ENCODE results near the gene ZC3H18.

ZC3H18 gene

DNA sequence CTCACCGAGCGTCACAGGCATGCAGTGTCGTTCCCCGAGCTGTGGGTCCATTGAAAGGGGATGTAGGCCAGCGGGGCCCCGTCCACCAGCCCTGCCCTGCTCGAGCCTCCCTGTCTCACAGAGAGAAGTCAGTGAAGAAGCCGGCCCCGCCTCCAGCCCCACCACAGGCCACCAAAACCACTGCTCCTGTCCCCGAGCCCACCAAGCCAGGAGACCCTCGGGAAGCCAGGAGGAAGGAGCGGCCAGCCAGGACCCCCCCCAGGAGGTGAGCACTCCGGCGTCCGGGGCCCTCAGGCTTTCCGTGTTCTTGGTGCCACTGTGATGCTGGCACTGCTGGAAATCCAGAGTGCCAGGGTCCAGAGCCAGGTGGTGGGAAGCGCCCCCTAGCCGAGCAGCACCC lies 54.3 kb downstream of the ZC3H18 start:
- DNase-seq (no peak), ATAC-seq (replicated peaks) (no peak)
- Mint-ChIP-seq H3K27ac (peak overlapping the region in 1 of 2 donors; percentile 91), H3K4me3 (no peak overlapping the region), H3K9me3 (no peaks in the 10 kb centered on the region), H3K27me3 (no peaks in the 10 kb centered on the region), H3K36me3 (ENCODE audit: insufficient read depth) (peaks cover 82% of the 10 kb centered on the region), H3K4me1 (ENCODE audit: low read depth in 2 of 2) (peaks cover 18 to 23% of the 10 kb centered on the region in 2 donors)

DNA sequence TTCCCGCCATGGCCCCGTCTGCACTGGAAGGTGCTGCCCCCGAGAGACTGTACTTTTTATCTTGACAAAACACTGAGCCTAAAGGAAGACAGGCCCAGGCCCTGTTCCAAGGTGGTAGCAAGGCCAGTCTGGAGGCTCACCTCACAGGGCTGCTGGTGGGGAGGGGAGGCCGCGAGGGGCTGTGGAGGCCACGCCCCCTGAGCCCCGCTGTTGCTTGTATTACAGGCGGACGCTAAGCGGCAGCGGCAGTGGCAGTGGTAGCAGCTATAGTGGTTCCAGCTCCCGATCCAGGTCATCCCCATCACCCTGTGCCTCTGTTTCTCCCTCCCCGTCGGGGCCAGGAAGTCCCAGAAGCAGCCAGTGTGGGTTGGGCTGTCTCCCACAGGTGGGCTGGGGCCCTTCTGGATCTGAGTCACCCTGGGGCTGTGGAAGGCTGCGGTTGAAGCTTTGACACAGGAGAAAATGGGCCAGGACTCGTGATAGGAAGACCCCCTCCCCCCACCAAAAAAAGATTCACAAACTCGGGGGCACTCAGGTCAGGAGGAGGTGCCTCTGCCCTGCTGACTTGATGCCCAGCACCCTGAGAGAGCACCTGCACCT lies 54.9 kb downstream of the ZC3H18 start:
- Mint-ChIP-seq H3K27ac (peak overlapping the region in 1 of 2 donors; percentile 91), H3K4me3 (no peak overlapping the region), H3K4me1 (ENCODE audit: low read depth in 2 of 2) (peaks cover 12 to 17% of the 10 kb centered on the region in 2 donors), H3K27me3 (no peaks in the 10 kb centered on the region), H3K36me3 (ENCODE audit: insufficient read depth) (peaks cover 82% of the 10 kb centered on the region), H3K9me3 (no peaks in the 10 kb centered on the region)
- ATAC-seq (replicated peaks) (no peak), DNase-seq (no peak)

DNA sequence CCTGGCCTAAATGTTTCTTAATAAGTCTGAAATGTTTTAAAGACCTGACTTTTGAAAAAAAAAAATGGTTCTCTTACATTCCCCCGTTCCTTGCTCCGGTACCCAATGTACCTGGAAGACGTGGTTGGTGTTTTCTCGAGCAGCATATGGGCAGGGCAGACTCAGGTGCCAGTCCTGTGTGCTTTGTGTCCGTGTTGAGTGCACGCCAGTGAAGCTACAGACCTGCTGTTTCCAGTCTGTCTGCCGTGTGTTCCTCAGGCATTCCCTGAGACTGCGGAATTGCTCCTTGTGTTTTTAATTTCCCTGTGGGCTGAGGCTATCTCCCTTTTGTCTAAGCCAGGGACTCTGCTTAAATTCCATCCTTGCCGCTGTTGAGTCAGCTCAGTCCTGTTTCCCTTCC lies 56.4 kb downstream of the ZC3H18 start:
- Mint-ChIP-seq H3K36me3 (ENCODE audit: insufficient read depth) (peaks cover 76% of the 10 kb centered on the region), H3K4me1 (ENCODE audit: low read depth in 2 of 2) (peaks cover under 1 to 10% of the 10 kb centered on the region in 2 donors), H3K4me3 (no peak overlapping the region), H3K27ac (peak overlapping the region in 1 of 2 donors; percentile 75), H3K9me3 (no peaks in the 10 kb centered on the region), H3K27me3 (no peaks in the 10 kb centered on the region)
- ATAC-seq (replicated peaks), result no peak
- no peak for DNase-seq

DNA sequence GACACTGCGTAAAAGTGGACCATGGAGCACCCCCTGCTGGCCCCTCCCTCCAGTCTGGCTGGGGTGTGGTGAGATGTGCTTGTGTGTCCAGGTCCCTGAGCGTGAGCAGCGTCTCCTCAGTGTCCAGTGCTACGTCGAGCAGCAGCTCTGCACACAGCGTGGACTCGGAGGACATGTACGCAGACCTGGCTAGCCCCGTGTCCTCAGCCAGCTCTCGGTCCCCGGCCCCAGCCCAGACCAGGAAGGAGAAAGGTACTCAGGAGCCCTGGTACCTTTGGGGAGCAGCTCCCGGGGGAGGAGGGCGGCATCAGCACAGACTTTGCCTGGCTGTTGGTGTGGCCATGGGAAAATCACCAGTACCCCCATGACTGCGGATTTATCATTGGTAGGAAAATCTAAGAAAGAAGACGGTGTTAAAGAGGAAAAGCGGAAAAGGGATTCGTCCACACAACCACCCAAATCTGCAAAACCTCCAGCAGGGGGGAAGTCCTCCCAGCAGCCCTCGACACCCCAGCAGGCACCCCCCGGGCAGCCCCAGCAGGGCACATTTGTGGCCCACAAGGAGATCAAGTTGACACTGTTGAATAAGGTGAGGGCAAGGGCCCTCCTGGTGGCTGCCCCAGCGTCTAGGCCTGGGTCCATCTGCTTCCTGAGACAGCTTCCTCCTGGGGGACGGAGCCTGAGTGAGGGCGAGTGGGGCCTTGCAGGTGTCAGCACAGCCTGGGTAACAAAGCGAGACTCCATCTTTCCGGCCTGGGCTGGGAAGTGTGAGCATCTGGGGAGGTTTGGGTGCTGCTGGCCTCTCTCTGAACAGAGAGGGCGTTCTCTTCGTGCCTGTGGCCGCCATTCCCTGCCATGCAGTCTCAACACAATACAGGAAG lies 57.6 kb downstream of the ZC3H18 start:
- no peaks in the 10 kb centered on the region for H3K27me3 Mint-ChIP-seq
- H3K4me3 Mint-ChIP-seq, result no peak overlapping the region
- H3K4me1 Mint-ChIP-seq (ENCODE audit: low read depth in 2 of 2), result peaks cover 0 to 11% of the 10 kb centered on the region in 2 donors
- DNase-seq (no peak), ATAC-seq (replicated peaks) (no peak)
- H3K27ac Mint-ChIP-seq, result peak overlapping the region in 1 of 2 donors; percentile 75
- H3K36me3 Mint-ChIP-seq (ENCODE audit: insufficient read depth), result peaks cover 76% of the 10 kb centered on the region
- H3K9me3 Mint-ChIP-seq, result no peaks in the 10 kb centered on the region

DNA sequence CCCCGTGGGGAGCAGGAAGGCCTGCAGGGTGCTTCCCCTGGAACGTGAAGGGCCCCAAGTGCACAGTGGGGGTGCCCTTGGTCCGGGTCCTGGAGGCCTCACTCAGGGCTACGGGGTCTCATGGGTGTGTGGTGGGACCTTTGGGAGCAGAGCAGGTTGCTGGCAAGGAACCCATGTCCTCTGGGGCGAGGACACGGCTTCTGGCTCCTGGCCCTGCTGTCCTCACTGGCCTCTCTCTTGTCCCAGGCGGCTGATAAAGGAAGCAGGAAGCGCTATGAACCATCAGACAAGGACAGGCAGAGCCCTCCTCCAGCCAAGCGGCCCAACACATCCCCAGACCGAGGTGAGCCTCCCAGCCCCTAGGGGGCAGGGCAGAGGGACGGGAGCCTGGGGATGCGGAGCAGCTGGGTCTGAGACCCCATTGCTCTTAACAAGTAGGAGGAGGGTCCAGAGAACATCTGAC lies 58.3 kb downstream of the ZC3H18 start:
- Mint-ChIP-seq H3K9me3 (no peaks in the 10 kb centered on the region), H3K27ac (peak overlapping the region in 1 of 2 donors; percentile 60), H3K27me3 (no peaks in the 10 kb centered on the region), H3K36me3 (ENCODE audit: insufficient read depth) (peaks cover 79% of the 10 kb centered on the region), H3K4me3 (no peak overlapping the region), H3K4me1 (ENCODE audit: low read depth in 2 of 2) (peaks cover 0 to 6% of the 10 kb centered on the region in 2 donors)
- ATAC-seq (replicated peaks) (no peak), DNase-seq (no peak)

DNA sequence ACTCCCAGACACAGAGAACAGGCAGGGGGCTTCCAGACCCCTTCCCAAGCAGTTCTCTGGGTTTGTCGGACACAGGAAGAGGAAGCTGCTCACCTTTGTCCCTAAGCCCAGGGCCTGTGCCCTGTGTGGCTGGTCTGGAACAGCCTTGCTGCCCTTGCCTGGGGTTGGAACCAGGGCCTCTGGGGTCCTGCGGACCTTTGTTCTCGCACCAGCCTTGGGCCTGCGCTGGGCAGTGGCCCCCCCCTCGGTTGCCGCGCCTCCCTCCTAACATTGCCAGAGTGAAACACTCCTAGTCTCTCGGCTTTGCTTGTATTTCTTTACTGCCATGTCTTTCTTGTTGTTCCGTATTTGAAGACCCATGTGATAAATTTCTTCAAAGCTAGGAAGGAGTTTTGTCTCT lies 59.6 kb downstream of the ZC3H18 start:
- peak overlapping the region in 1 of 2 donors; percentile 38 for H3K27ac Mint-ChIP-seq

DNA sequence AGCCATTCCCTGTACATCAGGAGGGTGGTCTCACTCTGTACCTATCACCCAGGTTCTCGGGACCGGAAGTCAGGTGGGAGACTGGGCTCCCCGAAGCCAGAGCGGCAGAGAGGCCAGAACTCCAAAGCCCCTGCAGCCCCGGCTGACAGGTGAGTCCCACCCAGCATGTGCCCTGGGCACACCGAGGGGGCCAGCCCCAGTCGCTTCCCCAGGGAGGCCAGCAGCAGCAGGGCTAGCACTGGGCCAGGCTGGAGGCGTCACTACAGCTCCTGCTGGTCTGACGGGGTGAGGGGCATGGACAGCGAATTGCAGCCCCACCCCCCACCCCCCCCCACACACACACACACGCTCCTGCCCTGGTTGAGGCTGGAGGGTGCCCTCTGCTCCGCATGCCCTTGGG lies 60.2 kb downstream of the ZC3H18 start:
- H3K4me3 Mint-ChIP-seq, result no peak overlapping the region
- no peaks in the 10 kb centered on the region for H3K27me3 Mint-ChIP-seq
- H3K9me3 Mint-ChIP-seq, result no peaks in the 10 kb centered on the region
- peaks cover 80% of the 10 kb centered on the region for H3K36me3 Mint-ChIP-seq (ENCODE audit: insufficient read depth)
- H3K27ac Mint-ChIP-seq, result peak overlapping the region in 1 of 2 donors; percentile 38
- H3K4me1 Mint-ChIP-seq (ENCODE audit: low read depth in 2 of 2), result peaks cover 4 to 9% of the 10 kb centered on the region in 2 donors
- ATAC-seq (replicated peaks) (no peak), DNase-seq (no peak)

More for the DNA sequence above, 59.6 kb downstream of the ZC3H18 start:
- no peak for DNase-seq
- Mint-ChIP-seq H3K9me3 (no peaks in the 10 kb centered on the region), H3K4me3 (no peak overlapping the region), H3K4me1 (ENCODE audit: low read depth in 2 of 2) (peaks cover 0 to 6% of the 10 kb centered on the region in 2 donors), H3K36me3 (ENCODE audit: insufficient read depth) (peaks cover 80% of the 10 kb centered on the region), H3K27me3 (no peaks in the 10 kb centered on the region)
- ATAC-seq (replicated peaks), result no peak

DNA sequence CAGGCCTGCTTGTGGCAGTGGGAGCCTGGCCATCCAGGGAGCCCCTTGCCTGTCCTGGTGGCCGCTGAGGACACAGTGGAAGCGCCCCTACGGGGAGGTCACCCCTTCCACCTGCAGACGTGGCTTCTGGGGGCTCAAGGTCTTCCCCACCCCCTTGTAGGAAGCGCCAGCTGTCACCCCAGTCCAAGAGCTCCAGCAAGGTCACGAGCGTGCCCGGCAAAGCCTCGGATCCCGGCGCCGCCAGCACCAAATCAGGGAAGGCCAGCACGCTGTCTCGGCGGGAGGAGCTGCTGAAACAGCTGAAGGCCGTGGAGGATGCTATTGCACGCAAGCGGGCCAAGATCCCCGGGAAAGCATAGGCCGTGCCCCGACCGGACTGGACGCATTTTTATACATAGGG lies 60.7 kb downstream of the ZC3H18 start:
- DNase-seq, result no peak
- no peak overlapping the region for H3K4me3 Mint-ChIP-seq
- peaks cover 6 to 13% of the 10 kb centered on the region in 2 donors for H3K4me1 Mint-ChIP-seq (ENCODE audit: low read depth in 2 of 2)
- H3K27ac Mint-ChIP-seq, result peak overlapping the region in 1 of 2 donors; percentile 38
- peaks cover 80% of the 10 kb centered on the region for H3K36me3 Mint-ChIP-seq (ENCODE audit: insufficient read depth)
- ATAC-seq (replicated peaks), result no peak
- no peaks in the 10 kb centered on the region for H3K27me3 Mint-ChIP-seq
- H3K9me3 Mint-ChIP-seq, result no peaks in the 10 kb centered on the region

DNA sequence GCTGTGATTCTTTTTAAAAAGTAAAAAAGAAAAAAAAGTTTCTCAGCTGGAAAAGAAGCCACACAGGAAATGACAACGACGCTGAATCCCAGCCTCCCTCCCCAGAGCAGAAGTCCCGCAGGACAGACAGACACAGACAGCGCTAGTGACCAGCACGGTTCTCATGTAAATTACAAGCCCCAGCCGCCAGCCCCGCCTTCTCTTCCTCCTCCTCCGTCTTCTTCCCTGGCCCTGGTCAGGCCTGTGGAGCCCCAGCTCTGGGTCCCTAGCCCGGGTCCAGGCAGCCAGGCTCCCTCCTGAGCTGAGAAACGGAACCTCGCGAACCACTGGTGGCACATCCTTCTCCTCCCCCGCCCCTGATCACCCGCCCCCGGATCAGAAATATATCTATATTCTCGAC lies 61.2 kb downstream of the ZC3H18 start:
- Mint-ChIP-seq H3K27ac (peak overlapping the region in 1 of 2 donors; percentile 38), H3K4me1 (ENCODE audit: low read depth in 2 of 2) (peaks cover 10 to 17% of the 10 kb centered on the region in 2 donors), H3K9me3 (no peaks in the 10 kb centered on the region), H3K27me3 (no peaks in the 10 kb centered on the region), H3K4me3 (no peak overlapping the region), H3K36me3 (ENCODE audit: insufficient read depth) (peaks cover 80% of the 10 kb centered on the region)
- no peak for ATAC-seq (replicated peaks)
- DNase-seq, result no peak

DNA sequence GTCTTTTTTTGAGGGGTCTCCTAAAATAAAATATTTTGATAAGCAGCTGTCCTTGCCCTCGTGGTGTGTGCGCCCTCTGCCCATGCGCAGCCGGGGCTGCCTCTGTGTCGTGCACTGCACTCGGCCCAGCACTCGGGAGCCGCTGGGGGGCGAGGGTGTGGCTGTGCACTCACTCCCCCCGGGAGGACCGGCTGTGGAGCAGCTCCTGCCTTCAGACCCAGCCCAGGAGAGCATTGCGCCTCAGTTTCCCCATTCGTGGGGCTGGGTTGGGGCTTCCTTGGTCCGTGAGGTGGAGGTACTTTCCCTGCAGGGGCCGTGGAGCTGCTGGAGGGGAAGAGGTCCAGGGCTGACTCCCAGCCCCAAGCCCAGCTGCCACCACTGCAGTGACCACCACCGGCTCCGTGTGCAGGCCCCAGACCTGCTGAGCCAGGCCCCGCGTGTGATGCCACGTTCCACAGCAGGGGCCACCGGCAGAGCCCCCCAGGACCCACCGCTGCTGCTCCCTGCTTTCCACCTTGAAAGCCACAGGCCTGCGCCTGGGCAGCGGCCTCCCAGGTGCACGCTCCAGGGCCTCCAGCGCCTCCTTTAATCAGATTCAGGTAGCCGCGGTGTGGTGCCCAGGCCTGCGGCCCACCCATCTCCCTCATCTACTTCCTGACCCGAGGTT lies 61.9 kb downstream of the ZC3H18 start:
- DNase-seq, result no peak
- no peak overlapping the region for H3K4me3 Mint-ChIP-seq
- peaks cover 11 to 18% of the 10 kb centered on the region in 2 donors for H3K4me1 Mint-ChIP-seq (ENCODE audit: low read depth in 2 of 2)
- H3K27ac Mint-ChIP-seq, result peak overlapping the region; percentile 71 to 78
- ATAC-seq (replicated peaks), result no peak
- peaks cover 77% of the 10 kb centered on the region for H3K36me3 Mint-ChIP-seq (ENCODE audit: insufficient read depth)
- H3K9me3 Mint-ChIP-seq, result peaks cover 0 to under 1% of the 10 kb centered on the region in 2 donors
- H3K27me3 Mint-ChIP-seq, result no peaks in the 10 kb centered on the region

DNA sequence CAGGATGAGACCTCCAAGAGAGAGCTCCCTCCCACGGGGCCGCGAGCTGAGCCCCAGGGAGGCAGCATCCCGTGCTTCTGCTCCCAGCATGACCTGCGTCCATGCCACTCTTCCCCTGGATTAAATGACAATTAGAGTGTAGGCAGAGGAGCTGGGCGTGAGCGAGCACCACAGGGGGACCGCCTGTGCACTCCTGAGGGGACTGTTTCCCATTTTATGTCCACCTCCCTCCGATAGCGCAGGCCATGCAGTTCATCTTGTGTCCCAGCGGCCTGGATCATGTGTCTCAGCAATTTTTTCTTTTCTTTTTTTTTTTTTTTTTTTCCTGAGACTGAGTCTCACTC lies 62.4 kb downstream of the ZC3H18 start:
- Mint-ChIP-seq H3K4me3 (peak overlapping the region in 1 of 2 donors; percentile 87), H3K27me3 (no peaks in the 10 kb centered on the region), H3K36me3 (ENCODE audit: insufficient read depth) (peaks cover 80% of the 10 kb centered on the region), H3K27ac (peak overlapping the region; percentile 71 to 78), H3K9me3 (peaks cover 0 to 3% of the 10 kb centered on the region in 2 donors), H3K4me1 (ENCODE audit: low read depth in 2 of 2) (peaks cover 16 to 22% of the 10 kb centered on the region in 2 donors)
- ATAC-seq (replicated peaks) (no peak), DNase-seq (no peak)

DNA sequence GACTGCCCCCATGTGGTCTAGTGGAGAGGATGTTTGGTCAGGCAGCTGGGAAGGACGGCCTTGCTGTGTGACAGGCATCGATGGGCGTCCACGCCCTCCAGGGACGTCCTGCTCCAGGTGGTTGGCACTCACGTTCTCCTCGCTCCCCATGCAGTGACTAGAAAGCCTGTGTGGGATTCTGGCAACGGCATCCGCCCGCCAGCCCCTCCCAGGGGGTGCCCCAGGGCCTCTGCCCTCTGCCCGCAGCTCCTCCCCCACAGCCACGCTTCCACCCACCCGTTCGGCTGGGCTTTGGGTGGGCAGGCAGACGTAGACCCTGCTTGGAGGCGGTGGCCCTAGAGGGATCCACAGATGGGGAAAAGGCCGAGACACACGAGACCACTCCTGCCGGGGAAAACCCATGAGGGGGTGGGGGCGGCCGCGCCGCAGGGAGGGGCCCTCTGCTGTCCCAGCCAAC lies 63.5 kb downstream of the ZC3H18 start:
- Mint-ChIP-seq H3K27me3 (no peaks in the 10 kb centered on the region), H3K4me1 (ENCODE audit: low read depth in 2 of 2) (peaks cover 24 to 28% of the 10 kb centered on the region in 2 donors), H3K4me3 (peak overlapping the region; percentile 86 to 87), H3K9me3 (peaks cover 0 to 3% of the 10 kb centered on the region in 2 donors), H3K27ac (peak overlapping the region; percentile 82 to 87), H3K36me3 (ENCODE audit: insufficient read depth) (peaks cover 80% of the 10 kb centered on the region)
- peak; percentile 66 for ATAC-seq (replicated peaks)
- DNase-seq, result peak; percentile 68 to 78 (median 75)
